Loucy (cell line): ENCODE data around the gene SUSD6.

Source experiments
- EZH2phosphoT487 ChIP-seq: fragments of 200-600 bp; IDR thresholded peaks from 2 replicates; pipeline ENCODE4 v1.6.1; 2018; ENCODE audit warnings: antibody characterized with exemption, mild to moderate bottlenecking, moderate library complexity, borderline replicate concordance
- TF ChIP-seq, protein P1 (sequence below): fragments of 200-600 bp; sonication (generic); conservative IDR thresholded peaks from 2 replicates; pipeline ENCODE4 v1.5.1; 2014; ENCODE audit warnings: mild to moderate bottlenecking, antibody characterized with exemption, low read length

DNA sequence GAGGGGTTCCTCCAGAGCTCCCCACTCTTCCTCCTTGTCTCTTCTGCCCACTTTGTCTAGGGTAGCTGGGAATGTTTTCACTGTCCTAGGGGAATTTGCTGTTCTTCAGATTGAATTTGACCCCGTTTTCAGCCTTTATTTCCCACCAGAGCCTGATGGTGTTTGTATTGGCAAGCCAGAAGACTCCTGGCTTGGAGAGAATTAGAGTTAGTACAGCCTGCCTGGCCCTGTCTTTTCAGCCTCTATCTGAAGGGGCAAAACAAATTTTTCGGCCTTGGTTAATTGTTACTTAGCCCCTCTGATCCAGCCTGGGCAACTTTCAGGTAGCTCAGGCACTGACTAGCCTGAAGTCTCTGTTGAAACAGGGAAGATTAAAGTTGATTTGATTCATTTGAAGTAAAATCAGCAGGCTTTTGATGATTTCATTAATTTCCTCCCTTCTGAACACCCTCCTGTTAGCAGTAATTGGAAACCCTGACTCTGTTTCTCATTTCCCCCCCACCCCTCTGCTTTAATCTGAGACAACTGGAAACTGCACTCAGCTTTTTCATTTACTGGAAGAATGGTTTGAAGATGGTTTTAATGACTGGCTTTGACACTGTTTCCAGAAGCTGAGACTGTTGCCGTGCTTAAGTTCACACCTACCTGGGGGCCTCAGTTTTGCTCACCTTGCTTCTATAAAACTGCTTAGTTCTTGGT lies 63.3 kb downstream of the SUSD6 start:
- TF ChIP-seq, protein P1, sequence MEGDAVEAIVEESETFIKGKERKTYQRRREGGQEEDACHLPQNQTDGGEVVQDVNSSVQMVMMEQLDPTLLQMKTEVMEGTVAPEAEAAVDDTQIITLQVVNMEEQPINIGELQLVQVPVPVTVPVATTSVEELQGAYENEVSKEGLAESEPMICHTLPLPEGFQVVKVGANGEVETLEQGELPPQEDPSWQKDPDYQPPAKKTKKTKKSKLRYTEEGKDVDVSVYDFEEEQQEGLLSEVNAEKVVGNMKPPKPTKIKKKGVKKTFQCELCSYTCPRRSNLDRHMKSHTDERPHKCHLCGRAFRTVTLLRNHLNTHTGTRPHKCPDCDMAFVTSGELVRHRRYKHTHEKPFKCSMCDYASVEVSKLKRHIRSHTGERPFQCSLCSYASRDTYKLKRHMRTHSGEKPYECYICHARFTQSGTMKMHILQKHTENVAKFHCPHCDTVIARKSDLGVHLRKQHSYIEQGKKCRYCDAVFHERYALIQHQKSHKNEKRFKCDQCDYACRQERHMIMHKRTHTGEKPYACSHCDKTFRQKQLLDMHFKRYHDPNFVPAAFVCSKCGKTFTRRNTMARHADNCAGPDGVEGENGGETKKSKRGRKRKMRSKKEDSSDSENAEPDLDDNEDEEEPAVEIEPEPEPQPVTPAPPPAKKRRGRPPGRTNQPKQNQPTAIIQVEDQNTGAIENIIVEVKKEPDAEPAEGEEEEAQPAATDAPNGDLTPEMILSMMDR, result no peak
- TF ChIP-seq EZH2phosphoT487, result no peak
